GM21367 (cell line): ENCODE results near the gene DAPK1.
"Not testable (repeated sequence)": the region's sequence is repeated elsewhere in the genome, so short reads cannot be mapped to it uniquely, and the experiment has no call there.

Source experiments
- ATAC-seq: cut with Tn5 transposase; IDR thresholded peaks from one replicate; pipeline ENCODE4 v1.9.1; 2021; ENCODE audit not compliant: unreplicated experiment

Gene DAPK1

GRCh38 chr9:87498046-87498810 is 561 bp downstream of the DAPK1 start:
- ATAC-seq, result no peak

- ATAC-seq, result no peak
These were observed 1.2 kb downstream of the DAPK1 start for GRCh38 chr9:87498811-87499360.

- peak; percentile 52 for ATAC-seq
These were observed 1.9 kb downstream of the DAPK1 start for GRCh38 chr9:87499424-87500017.

GRCh38 chr9:87500491-87501270 is 3.0 kb downstream of the DAPK1 start:
- ATAC-seq, result no peak

- not testable (repeated sequence) for ATAC-seq
These were observed 3.6 kb downstream of the DAPK1 start for GRCh38 chr9:87501271-87501656.

GRCh38 chr9:87501806-87502205 is 4.1 kb downstream of the DAPK1 start:
- no peak for ATAC-seq

GRCh38 chr9:87502391-87503221 is 4.9 kb downstream of the DAPK1 start:
- ATAC-seq, result no peak

GRCh38 chr9:87503430-87503829 is 5.8 kb downstream of the DAPK1 start:
- ATAC-seq, result no peak

- ATAC-seq, result no peak
These were observed 6.3 kb downstream of the DAPK1 start for GRCh38 chr9:87503927-87504326.

- ATAC-seq, result no peak
These were observed 7.3 kb downstream of the DAPK1 start for GRCh38 chr9:87504938-87505337.

- ATAC-seq, result no peak
These were observed 8.4 kb downstream of the DAPK1 start for GRCh38 chr9:87505869-87506678.

GRCh38 chr9:87507576-87507975 is 9.9 kb downstream of the DAPK1 start:
- no peak for ATAC-seq

- no peak for ATAC-seq
These were observed 12.6 kb downstream of the DAPK1 start for GRCh38 chr9:87510252-87510683.

- no peak for ATAC-seq
These were observed 14.6 kb downstream of the DAPK1 start for GRCh38 chr9:87512311-87512710.

- ATAC-seq, result no peak
These were observed 15.5 kb downstream of the DAPK1 start for GRCh38 chr9:87513161-87513560.

GRCh38 chr9:87513880-87514535 is 16.3 kb downstream of the DAPK1 start:
- ATAC-seq, result no peak

- no peak for ATAC-seq
These were observed 17.3 kb downstream of the DAPK1 start for GRCh38 chr9:87515006-87515405.

GRCh38 chr9:87515588-87516221 is 18.0 kb downstream of the DAPK1 start:
- ATAC-seq, result no peak
